GM18951 (cell line): ENCODE measurements around the gene SPARCL1.

Experiments
- POLR2A ChIP-seq: IDR thresholded peaks from 4 replicates; pipeline ENCODE4 v1.6.1; 2011; ENCODE audit warnings: mild to moderate bottlenecking; ENCODE audit not compliant: insufficient read length, insufficient read depth; ENCODE audit errors: extremely low read depth
- in situ Hi-C: fragments of 300-500 bp; cut with MboI; formaldehyde crosslinking; loops from one replicate; pipeline ENCODE4 v1.12.0; 2022; ENCODE audit warnings: low sequenced_read_pairs, mixed read lengths, inconsistent platforms; ENCODE audit not compliant: unreplicated experiment

Gene SPARCL1

DNA sequence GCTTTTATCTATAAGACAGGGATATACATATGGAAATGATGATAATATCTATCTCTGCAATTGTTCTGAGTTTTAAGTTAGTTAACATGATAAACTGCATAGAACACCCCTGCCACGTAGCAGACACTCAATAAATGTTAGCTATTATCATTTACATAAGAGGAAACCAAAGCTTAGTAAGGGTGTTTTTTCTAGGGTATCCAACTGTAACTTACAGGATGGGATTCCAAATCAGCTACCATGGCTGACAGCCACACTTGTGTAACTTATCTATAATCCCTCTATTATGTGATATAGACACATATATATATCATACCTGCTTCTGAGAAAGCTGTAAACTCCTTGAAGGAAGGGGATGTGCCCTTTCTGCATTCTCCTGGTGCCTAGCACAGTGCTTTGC lies 1.1 kb upstream of the SPARCL1 start:
- TF ChIP-seq POLR2A: no peak
- in situ Hi-C loops: no loop called here

- no peak for TF ChIP-seq POLR2A
- in situ Hi-C loops: no loop called here
These were observed 1.6 kb downstream of the SPARCL1 start for GRCh38 chr4:87527431-87528220.

DNA sequence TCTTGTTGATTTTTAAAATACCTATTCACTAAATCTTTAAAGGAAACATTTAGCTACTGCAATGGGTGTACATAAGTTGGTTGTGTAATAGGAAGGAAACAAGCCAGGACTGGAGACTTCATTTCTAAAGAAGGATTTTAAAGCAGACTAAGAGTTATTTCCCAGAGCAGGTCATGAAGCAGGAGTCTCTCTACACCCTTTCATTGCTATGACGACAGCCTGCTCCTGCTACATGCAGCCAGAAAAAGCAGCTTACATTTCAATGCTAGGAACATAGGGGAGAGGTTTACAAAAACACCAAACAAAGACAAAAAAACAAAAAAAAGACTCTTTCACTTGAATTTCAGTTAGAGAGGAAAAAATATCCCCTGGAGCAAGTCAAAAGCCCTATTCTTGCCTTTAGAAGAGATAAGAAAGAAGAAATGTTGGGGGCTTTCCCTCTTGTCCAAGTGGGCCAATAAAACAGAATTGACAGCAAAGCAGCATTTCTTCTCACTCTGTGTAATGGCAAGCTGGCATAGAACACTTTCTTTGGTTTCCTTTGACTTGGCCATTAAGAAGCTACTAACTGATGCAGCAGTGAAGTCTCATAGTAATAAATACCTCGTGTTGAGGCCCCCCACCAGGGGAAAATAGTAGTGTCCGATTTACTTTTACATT lies 3.4 kb downstream of the SPARCL1 start:
- in situ Hi-C loops: no loop called here
- TF ChIP-seq POLR2A: no peak

DNA sequence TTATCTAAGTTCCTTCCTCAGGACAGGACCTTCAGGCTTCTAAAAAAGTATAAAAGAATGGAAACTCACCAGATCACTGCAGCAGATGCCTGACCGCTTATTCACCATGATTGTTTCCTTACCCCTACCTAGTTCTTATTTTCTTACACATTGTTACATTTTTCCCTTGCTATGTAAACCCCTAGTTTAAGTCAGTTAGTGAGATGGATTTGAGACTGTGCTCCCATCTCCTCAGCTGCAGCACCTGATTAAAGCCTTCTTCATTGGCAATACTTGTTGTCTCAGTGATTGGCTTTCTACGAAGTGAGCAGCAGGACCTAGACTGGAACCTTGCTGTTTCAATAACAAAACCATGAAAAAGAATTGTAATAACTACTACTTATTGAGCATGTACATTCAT lies 4.7 kb downstream of the SPARCL1 start:
- in situ Hi-C loops: no loop called here
- TF ChIP-seq POLR2A: no peak

DNA sequence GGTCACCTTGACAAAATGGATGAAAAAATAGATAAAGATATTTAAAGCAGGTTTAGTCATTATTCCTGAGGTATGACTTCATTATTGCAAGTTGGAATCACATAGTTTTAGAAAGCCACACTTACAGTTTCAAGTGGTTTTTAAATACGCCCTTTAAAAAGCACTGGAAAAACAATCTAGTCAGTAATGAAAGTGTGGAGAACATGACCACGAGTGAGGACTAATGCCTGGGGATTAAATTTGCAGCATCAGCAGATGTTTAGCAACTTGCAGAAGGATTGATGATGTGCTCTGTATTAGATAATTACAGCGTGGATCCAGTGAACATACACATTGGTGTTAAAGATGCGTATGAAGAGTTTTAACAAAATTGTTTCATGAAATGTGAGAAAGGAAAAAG lies 5.9 kb downstream of the SPARCL1 start:
- no peak for TF ChIP-seq POLR2A
- in situ Hi-C loops: no loop called here

DNA sequence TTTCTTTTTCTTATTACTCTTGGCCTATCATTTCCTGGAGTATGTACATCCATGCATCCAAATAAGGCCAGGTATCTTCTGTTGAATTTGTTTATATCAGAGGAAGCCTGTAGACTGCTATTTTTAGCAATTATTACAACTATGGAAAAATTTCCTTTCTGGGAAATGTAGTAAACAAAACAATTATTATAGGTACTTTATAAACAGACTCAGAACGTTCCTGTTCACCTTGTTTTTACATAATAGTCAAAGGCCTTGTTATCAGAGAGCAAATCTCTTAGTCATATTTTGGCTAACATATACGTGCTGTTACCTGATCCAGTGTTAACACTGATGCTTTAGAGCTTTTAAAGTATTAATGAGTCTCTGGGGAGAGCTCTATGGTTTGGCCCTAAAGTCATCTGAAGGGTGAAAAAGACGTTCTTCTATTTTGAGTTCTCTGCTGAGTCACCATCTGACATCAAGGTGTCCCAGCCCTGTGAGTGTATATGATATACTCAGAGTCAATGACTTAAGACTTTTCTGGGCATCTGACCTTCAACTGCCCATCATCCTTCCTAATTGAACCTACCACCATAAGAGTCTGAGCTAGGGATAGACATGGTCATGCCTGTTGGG lies 7.3 kb downstream of the SPARCL1 start:
- TF ChIP-seq POLR2A: no peak
- in situ Hi-C loops: no loop called here

DNA sequence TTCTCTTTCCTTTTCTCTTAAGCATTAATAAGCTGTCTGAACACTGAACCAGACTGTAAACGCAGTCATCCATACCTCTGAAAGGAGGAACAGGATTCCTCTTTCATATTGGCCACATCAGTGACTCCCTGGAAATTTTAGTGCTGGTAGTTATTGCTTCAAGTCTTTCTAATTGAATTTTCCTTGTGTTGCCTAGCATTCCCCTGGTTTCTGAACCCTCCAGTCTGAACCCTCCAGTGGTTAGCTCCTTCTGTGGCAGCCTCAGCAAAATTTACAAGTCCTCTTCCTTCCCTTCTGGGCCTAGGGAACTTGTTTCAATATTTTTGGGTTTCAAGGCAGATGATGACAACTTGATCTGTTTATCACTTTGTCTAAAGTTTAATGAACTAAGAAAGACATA lies 7.9 kb downstream of the SPARCL1 start:
- in situ Hi-C loops: no loop called here
- no peak for TF ChIP-seq POLR2A

DNA sequence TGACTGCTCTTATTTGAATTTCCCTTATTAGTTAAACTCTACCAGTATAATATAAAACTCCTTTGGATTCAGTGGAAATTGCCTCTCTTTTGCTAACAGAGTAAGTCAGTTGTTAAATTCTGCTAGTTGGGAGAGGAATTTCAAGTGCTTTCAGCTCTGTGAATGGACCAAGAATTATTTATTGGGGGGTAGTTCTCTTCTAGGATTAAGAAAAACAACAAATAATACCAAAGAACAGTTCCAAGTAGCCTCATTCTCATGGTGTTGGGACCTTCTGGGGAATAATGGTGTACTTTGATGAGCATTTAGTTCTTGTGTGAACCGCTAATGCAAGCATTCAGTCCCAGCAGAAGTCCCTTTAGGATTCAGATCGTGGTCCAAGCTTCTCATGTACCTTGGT lies 11.6 kb downstream of the SPARCL1 start:
- in situ Hi-C loops: no loop called here
- TF ChIP-seq POLR2A: no peak

DNA sequence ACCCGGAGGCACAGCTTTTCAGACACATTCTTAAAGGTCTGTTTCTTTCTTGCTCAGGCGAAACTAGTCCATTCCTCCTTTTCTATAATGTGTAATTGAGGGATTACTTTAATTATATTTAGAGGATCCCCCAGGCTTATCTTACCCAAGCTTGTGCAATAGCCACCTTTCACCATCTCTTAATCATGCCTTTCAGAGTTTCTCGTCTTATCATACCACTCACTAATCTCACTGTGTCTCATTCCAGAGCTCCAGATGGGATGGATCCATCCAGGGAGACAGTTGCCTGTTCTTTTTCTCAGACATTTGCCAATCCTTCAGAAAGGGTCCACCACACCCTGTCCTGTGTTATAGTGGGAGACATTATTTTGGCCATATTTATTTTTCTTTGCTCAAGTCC lies 12.5 kb downstream of the SPARCL1 start:
- TF ChIP-seq POLR2A: no peak
- in situ Hi-C loops: no loop called here

- no peak for TF ChIP-seq POLR2A
- in situ Hi-C loops: no loop called here
These were observed 16.8 kb downstream of the SPARCL1 start for GRCh38 chr4:87512400-87512799.

DNA sequence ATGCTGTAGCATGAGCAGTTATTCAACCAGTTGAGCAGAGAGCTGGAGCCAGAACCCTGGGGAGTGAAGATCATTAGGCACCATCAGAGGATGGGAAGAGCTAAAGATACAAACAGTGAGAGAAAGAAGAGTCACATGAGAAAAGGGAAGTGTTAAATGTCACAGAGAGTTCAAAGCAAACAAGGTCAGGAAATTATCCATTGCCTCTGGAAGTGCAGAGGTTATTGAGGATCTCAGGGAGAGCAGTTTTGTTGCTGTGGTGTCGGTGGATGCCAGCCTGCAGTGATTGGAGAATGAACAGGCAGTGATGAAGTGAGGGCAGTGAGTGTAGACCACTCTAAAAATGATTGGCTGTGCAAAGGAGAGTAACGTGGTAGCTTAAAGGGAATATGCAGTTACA lies 17.7 kb downstream of the SPARCL1 start:
- in situ Hi-C loops: no loop called here
- TF ChIP-seq POLR2A: no peak

- in situ Hi-C loops: no loop called here
These were observed 18.4 kb downstream of the SPARCL1 start for GRCh38 chr4:87510747-87511146.

DNA sequence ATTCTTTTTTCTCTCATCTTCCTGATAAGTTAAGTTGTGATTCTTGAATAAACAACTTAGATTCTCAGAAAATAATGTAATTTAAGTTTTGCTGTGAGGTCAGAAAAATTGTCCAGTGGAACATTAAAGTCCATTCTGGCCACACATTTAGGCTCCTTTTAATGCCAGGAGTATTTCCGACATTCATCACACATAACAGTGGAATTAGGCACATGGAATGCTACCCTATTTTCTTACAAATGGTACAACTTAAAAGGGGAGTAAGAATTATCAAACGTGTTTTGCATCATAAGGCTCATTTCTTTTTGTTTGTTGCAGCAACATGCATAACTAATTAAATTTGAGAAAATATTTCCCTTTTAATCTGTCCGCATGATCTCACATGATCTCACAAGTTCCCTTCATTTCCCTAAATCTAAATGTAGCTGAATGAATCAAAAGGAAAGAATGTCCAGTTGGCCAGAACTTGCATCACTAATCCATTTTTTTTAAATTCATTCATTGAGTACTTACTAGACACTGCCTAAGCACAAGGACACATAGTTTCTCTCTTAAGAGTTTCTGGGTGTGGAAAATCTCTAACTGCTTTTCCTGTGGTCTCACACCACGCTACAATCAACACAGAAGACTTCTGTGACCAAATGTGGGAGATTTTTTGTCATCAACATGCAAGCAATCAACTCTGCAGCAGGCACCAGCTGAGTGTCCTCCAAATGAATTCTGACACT lies 22.0 kb downstream of the SPARCL1 start:
- no peak for TF ChIP-seq POLR2A
- in situ Hi-C loops: no loop called here

More at GRCh38 chr4:87510747-87511146, 18.4 kb downstream of the SPARCL1 start:
- no peak for TF ChIP-seq POLR2A

- TF ChIP-seq POLR2A: no peak
- in situ Hi-C loops: no loop called here
These were observed 23.3 kb downstream of the SPARCL1 start for GRCh38 chr4:87505862-87506261.
